DOHH2 (cell line): ENCODE measurements around the gene YTHDC1.
A peak's percentile ranks its signal among the peaks of the same experiment; 100 is the strongest.

ENCODE experiments used
- H3F3A ChIP-seq: fragments of 200-600 bp; sonication (generic), shearing (Covaris generic); 2 replicates; pipeline ENCODE4 v1.6.0; 2016; ENCODE audit warnings: antibody characterized with exemption, mild to moderate bottlenecking; ENCODE audit not compliant: control insufficient read depth, insufficient read depth
- H3K27ac ChIP-seq: fragments of 200-600 bp; sonication (generic); 2 replicates; pipeline ENCODE4 v1.5.1; 2014; ENCODE audit warnings: low read depth, mild to moderate bottlenecking, low read length, moderate library complexity
- H3K27me3 ChIP-seq: fragments of 200-600 bp; sonication (generic); 2 replicates; pipeline ENCODE4 v1.6.1; 2014; ENCODE audit warnings: mild to moderate bottlenecking, low read length, mixed read lengths; ENCODE audit not compliant: control insufficient read depth
- H3K36me3 ChIP-seq: fragments of 200-600 bp; sonication (generic); 2 replicates; pipeline ENCODE4 v1.6.1; 2014; ENCODE audit warnings: mild to moderate bottlenecking, low read length, moderate library complexity, mixed read lengths; ENCODE audit not compliant: control insufficient read depth
- H3K4me1 ChIP-seq: fragments of 200-600 bp; sonication (generic); 2 replicates; pipeline ENCODE4 v1.6.1; 2014; ENCODE audit warnings: mild to moderate bottlenecking, low read length, mixed read lengths; ENCODE audit not compliant: control insufficient read depth
- H3K4me2 ChIP-seq: fragments of 200-600 bp; sonication (generic); 2 replicates; pipeline ENCODE4 v1.6.0; 2014; ENCODE audit warnings: mild to moderate bottlenecking, low read length, moderate library complexity
- H3K4me3 ChIP-seq: fragments of 200-600 bp; sonication (generic); 2 replicates; pipeline ENCODE4 v1.5.1; 2014; ENCODE audit warnings: mild to moderate bottlenecking, low read length, mixed read lengths
- H3K79me2 ChIP-seq: fragments of 200-600 bp; sonication (generic); 2 replicates; pipeline ENCODE4 v1.6.1; 2014; ENCODE audit warnings: mild to moderate bottlenecking, low read length, mixed read lengths; ENCODE audit not compliant: control insufficient read depth
- H3K9me2 ChIP-seq: fragments of 200-600 bp; sonication (generic); replicated peaks from 2 replicates; pipeline ENCODE4 v1.6.1; 2014; ENCODE audit warnings: mild to moderate bottlenecking, low read length, mixed read lengths; ENCODE audit not compliant: control insufficient read depth
- H3K9me3 ChIP-seq: fragments of 200-600 bp; sonication (generic); 2 replicates; pipeline ENCODE4 v1.6.1; 2014; ENCODE audit warnings: antibody characterized with exemption, low read length, mixed read lengths; ENCODE audit not compliant: control insufficient read depth, insufficient read depth
- H4K20me1 ChIP-seq: fragments of 200-600 bp; sonication (generic); 2 replicates; pipeline ENCODE4 v1.6.0; 2014; ENCODE audit warnings: low read depth, mild to moderate bottlenecking, antibody characterized with exemption, low read length, moderate library complexity; ENCODE audit not compliant: control insufficient read depth, insufficient read depth
- EZH2phosphoT487 ChIP-seq: fragments of 200-600 bp; sonication (generic); IDR thresholded peaks from 2 replicates; pipeline ENCODE4 v1.6.1; 2017; ENCODE audit warnings: borderline replicate concordance, mild to moderate bottlenecking, antibody characterized with exemption, low read length, moderate library complexity, mixed read lengths
- TF ChIP-seq, protein P1 (sequence below): fragments of 200-600 bp; sonication (generic); IDR thresholded peaks from one replicate; pipeline ENCODE4 v1.5.1; 2014; ENCODE audit warnings: antibody characterized with exemption, mild to moderate bottlenecking, low read depth, low read length; ENCODE audit not compliant: poor library complexity, severe bottlenecking

The YTHDC1 gene

DNA sequence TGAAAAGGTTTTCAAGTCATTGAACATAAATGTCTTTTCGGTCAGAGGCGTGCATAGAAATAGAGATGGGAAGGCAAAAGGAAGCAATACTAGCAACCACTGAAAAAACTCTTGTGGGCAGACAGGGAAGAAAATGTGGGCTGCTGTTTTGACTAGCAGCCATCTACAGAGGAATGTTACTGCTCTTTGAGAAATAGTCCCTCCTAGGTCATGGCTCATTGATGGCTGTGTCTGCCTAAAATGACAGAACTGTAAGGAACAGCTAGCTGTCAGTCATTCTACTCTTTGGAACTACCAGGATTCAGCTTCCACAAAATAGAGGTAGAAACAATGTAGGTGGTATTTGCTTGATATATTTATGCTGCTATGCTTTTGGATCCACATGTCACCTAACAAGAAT is 77.5 kb downstream of the YTHDC1 start:
- Histone ChIP-seq H3K4me1 (no peaks in the 10 kb centered on the region), H3K4me3 (peak overlapping the region; percentile 15; the same call in 1 of the 2 replicates), H3K27ac (no peak overlapping the region), H3K27me3 (peaks cover 16% of the 10 kb centered on the region), H3K9me3 (no peaks in the 10 kb centered on the region), H3F3A (no peaks in the 10 kb centered on the region), H3K36me3 (no peaks in the 10 kb centered on the region), H3K9me2 (no peaks in the 10 kb centered on the region), H4K20me1 (no peaks in the 10 kb centered on the region), H3K4me2 (peak overlapping the region; percentile 37), H3K79me2 (no peaks in the 10 kb centered on the region)
- TF ChIP-seq, protein P1, sequence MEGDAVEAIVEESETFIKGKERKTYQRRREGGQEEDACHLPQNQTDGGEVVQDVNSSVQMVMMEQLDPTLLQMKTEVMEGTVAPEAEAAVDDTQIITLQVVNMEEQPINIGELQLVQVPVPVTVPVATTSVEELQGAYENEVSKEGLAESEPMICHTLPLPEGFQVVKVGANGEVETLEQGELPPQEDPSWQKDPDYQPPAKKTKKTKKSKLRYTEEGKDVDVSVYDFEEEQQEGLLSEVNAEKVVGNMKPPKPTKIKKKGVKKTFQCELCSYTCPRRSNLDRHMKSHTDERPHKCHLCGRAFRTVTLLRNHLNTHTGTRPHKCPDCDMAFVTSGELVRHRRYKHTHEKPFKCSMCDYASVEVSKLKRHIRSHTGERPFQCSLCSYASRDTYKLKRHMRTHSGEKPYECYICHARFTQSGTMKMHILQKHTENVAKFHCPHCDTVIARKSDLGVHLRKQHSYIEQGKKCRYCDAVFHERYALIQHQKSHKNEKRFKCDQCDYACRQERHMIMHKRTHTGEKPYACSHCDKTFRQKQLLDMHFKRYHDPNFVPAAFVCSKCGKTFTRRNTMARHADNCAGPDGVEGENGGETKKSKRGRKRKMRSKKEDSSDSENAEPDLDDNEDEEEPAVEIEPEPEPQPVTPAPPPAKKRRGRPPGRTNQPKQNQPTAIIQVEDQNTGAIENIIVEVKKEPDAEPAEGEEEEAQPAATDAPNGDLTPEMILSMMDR: no peak
- no peak for TF ChIP-seq EZH2phosphoT487

DNA sequence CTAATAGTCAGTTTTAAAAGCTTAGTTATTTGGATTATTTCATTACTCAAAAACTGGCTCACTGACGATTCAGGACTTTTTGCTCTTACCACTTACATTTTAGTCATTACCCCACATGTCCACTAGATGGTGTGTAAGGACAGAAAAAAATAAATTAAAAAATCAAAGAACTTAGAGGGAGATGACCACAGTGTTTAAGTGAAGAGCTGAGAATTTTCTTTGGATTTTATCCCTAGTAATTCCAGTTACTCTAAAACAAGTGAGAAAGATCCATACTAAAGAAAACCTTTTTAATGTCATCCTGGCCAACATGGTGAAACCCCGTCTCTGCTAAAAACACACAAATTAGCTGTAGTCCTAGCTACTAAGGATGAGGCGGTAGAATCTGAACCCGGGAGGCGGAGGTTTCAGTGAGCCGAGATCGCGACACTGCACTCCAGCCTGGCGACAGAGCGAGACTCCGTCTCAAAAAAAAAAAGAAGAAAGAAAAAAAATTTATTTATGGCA is 78.0 kb downstream of the YTHDC1 start:
- H3K27me3 ChIP-seq: peaks cover 16% of the 10 kb centered on the region
- H3K36me3 ChIP-seq: no peaks in the 10 kb centered on the region
- H4K20me1 ChIP-seq: no peaks in the 10 kb centered on the region
- TF ChIP-seq, protein P1: peak; percentile 62
- TF ChIP-seq EZH2phosphoT487: no peak
- no peak overlapping the region for H3K27ac ChIP-seq
- H3F3A ChIP-seq: no peaks in the 10 kb centered on the region
- no peaks in the 10 kb centered on the region for H3K9me3 ChIP-seq
- no peaks in the 10 kb centered on the region for H3K9me2 ChIP-seq
- peak overlapping the region; percentile 37 for H3K4me2 ChIP-seq
- H3K4me3 ChIP-seq: peak overlapping the region; percentile 15; the same call in 1 of the 2 replicates
- no peaks in the 10 kb centered on the region for H3K79me2 ChIP-seq
- H3K4me1 ChIP-seq: no peaks in the 10 kb centered on the region

GRCh38 chr4:68267433-68267944 is 82.4 kb downstream of the YTHDC1 start:
- H3K4me1 ChIP-seq: no peaks in the 10 kb centered on the region
- no peaks in the 10 kb centered on the region for H3F3A ChIP-seq
- no peaks in the 10 kb centered on the region for H3K36me3 ChIP-seq
- H3K4me3 ChIP-seq: no peak overlapping the region
- TF ChIP-seq, protein P1: no peak
- TF ChIP-seq EZH2phosphoT487: no peak
- H4K20me1 ChIP-seq: no peaks in the 10 kb centered on the region
- peaks cover 5% of the 10 kb centered on the region for H3K27me3 ChIP-seq
- no peaks in the 10 kb centered on the region for H3K9me2 ChIP-seq
- no peaks in the 10 kb centered on the region for H3K9me3 ChIP-seq
- no peak overlapping the region for H3K4me2 ChIP-seq
- H3K79me2 ChIP-seq: no peaks in the 10 kb centered on the region
- H3K27ac ChIP-seq: no peak overlapping the region
